Measurements from ENCODE around the gene STK26. TPM values are rescaled to one million over a fixed set of nuclear protein-coding genes. Genes with fewer than 3 reads are reported as not detected.
"Not testable (repeated sequence)": the region's sequence is repeated elsewhere in the genome, so short reads cannot be mapped to it uniquely, and the experiment has no call there.

The STK26 gene
- total RNA-seq, 4 donors from 2014 or later: 7.0 to 17.2 (median 15.0) TPM

- TF ChIP-seq POLR2A (IDR thresholded peaks at IDR 0.05) (no peak), CTCF (IDR thresholded peaks at IDR 0.05) (no peak)
- no peak for DNase-seq (ENCODE audit: low spot score in 2 of 2)
- WGBS, 2 donors: 68 to 88% methylated on average over 4 of the region's 4 CpGs
- intact Hi-C loops (cut with DNase I; ENCODE audit: low total_unique reads): no loop called here
- H3K4me3 ChIP-seq (ENCODE audit: low read depth, poor library complexity, severe bottlenecking): no peak overlapping the region
Measured at GRCh38 chrX:132041015-132041414, 17.9 kb downstream of the STK26 start.

GRCh38 chrX:132043977-132044376 lies 20.9 kb downstream of the STK26 start:
- intact Hi-C loops (cut with DNase I; ENCODE audit: low total_unique reads): no loop called here
- no peak overlapping the region for H3K4me3 ChIP-seq (ENCODE audit: low read depth, poor library complexity, severe bottlenecking)
- TF ChIP-seq POLR2A (IDR thresholded peaks at IDR 0.05) (no peak), CTCF (IDR thresholded peaks at IDR 0.05) (no peak)
- 70 to 91% methylated on average over 2 of the region's 2 CpGs for WGBS, 2 donors
- DNase-seq (ENCODE audit: low spot score in 2 of 2): no peak

- WGBS, 2 donors: 71 to 92% methylated on average over 4 of the region's 4 CpGs
- intact Hi-C loops (cut with DNase I; ENCODE audit: low total_unique reads): no loop called here
- no peak overlapping the region for H3K4me3 ChIP-seq (ENCODE audit: low read depth, poor library complexity, severe bottlenecking)
- DNase-seq (ENCODE audit: low spot score in 2 of 2): no peak
- no peak for TF ChIP-seq CTCF (IDR thresholded peaks at IDR 0.05)
- TF ChIP-seq POLR2A (IDR thresholded peaks at IDR 0.05): no peak
Measured at GRCh38 chrX:132044953-132045352, 21.9 kb downstream of the STK26 start.

GRCh38 chrX:132045456-132045855 lies 22.4 kb downstream of the STK26 start:
- intact Hi-C loops (cut with DNase I; ENCODE audit: low total_unique reads): no loop called here
- H3K4me3 ChIP-seq (ENCODE audit: low read depth, poor library complexity, severe bottlenecking): no peak overlapping the region
- WGBS, 2 donors: 66 to 78% methylated on average over 2 of the region's 2 CpGs
- no peak for DNase-seq (ENCODE audit: low spot score in 2 of 2)
- TF ChIP-seq CTCF (IDR thresholded peaks at IDR 0.05) (no peak), POLR2A (IDR thresholded peaks at IDR 0.05) (no peak)

- no peak overlapping the region for H3K4me3 ChIP-seq (ENCODE audit: low read depth, poor library complexity, severe bottlenecking)
- TF ChIP-seq POLR2A (IDR thresholded peaks at IDR 0.05) (no peak), CTCF (IDR thresholded peaks at IDR 0.05) (no peak)
- DNase-seq (ENCODE audit: low spot score in 2 of 2): no peak
- 57 to 81% methylated on average over 2 of the region's 2 CpGs for WGBS, 2 donors
- intact Hi-C loops (cut with DNase I; ENCODE audit: low total_unique reads): no loop called here
Measured at GRCh38 chrX:132046533-132046932, 23.4 kb downstream of the STK26 start.

- H3K4me3 ChIP-seq (ENCODE audit: low read depth, poor library complexity, severe bottlenecking); DNase-seq (ENCODE audit: low spot score in 2 of 2); intact Hi-C loops (cut with DNase I; ENCODE audit: low total_unique reads): not testable (repeated sequence)
Measured at GRCh38 chrX:132051778-132052177, 28.7 kb downstream of the STK26 start.

All from lower leg skin (tissue), 4 donors.